VCaP (cell line): Measurements from ENCODE around the gene CHST15.

Source experiments
- H3K27ac ChIP-seq: fragments of 450-650 bp; 2 replicates; pipeline ENCODE4 v1.5.1; 2017
- TF ChIP-seq, protein P1 (sequence below): fragments of 450-650 bp; conservative IDR thresholded peaks from 2 replicates; pipeline ENCODE4 v1.5.1; 2017; ENCODE audit warnings: mild to moderate bottlenecking, moderate library complexity

CHST15 gene

DNA sequence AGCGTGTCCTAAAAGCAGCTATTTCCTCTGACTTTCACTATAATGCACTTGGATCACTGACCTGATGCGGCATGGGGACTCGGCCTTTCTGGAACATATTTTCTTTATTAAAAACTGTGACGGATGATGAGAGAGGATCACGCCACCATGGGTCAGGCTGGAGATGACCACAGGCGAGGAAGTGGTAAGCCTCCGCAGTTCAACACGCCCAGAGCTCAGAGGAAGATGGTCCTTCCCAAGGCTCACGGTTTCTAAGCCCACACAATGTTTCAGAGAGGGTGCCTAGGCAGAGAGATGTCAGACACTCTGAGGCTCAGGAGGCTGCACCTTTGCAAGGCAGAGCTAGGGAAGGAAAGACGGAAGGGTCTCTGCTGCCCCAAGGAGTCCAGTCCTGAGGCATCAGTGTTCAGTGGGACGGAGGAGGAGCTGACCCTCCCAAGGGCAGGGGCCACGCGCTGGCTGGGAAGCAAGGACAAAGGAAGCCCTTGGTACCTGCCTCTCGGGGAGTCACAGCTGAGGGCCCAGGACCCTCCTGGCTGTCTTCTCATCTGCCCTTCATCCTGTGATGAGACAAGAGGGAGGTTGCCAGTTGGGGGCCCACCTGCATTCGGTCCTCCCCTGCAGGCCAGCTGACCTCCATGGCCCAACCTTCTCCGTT lies 9.5 kb downstream of the CHST15 start:
- no peak overlapping the region for H3K27ac ChIP-seq
- TF ChIP-seq, protein P1, sequence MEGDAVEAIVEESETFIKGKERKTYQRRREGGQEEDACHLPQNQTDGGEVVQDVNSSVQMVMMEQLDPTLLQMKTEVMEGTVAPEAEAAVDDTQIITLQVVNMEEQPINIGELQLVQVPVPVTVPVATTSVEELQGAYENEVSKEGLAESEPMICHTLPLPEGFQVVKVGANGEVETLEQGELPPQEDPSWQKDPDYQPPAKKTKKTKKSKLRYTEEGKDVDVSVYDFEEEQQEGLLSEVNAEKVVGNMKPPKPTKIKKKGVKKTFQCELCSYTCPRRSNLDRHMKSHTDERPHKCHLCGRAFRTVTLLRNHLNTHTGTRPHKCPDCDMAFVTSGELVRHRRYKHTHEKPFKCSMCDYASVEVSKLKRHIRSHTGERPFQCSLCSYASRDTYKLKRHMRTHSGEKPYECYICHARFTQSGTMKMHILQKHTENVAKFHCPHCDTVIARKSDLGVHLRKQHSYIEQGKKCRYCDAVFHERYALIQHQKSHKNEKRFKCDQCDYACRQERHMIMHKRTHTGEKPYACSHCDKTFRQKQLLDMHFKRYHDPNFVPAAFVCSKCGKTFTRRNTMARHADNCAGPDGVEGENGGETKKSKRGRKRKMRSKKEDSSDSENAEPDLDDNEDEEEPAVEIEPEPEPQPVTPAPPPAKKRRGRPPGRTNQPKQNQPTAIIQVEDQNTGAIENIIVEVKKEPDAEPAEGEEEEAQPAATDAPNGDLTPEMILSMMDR: no peak

DNA sequence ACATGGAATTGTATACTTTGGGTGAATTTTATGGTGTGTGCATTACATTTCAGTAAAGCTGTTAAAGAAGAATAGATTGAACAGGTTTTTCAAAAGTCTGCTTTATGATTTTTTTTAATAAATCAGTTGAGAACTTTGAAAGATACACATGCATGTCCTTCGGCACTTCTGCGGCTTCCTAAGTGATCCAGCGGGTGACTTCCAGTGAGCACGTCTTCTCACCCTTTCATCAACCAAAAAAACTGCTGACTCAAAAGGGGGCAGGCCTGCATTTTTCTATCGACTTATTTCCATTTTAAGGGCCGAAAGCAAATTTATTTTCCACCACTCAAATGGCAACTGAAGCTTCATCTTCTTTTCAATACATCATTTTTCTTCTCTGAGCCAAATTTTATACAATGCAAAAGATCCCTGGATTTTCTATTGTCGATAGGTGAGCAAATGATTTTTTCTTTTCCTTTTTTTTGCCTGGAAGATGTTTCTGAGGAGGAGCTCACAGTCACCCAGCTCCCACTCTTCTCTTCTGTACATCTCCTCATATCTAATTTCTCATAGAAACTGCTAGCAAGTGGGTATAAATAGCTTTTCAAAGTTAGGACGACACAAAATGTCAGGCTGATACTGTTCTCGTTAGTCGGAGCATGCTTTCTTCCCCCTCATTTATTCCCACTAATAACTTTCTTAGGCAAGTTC lies 10.2 kb downstream of the CHST15 start:
- no peak overlapping the region for H3K27ac ChIP-seq
- TF ChIP-seq, protein P1: no peak

DNA sequence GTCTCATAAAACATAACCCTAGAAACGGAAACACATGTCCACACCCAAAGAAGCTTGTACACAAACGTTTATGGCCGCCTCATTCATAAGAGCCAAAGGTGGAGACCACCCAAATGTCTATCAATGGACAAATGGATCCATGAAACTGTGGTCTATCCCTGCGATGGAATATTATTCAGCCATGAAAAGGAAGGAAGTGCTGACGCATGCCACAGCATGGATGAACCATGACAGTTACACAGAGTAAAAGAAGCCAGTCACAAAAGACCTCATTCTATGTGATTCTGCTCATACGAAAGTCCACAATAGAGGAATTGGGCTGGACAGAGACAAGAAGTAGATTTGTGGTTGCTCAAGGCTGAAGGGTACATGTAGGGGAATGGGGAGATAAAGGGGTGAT lies 10.8 kb downstream of the CHST15 start:
- TF ChIP-seq, protein P1: no peak

DNA sequence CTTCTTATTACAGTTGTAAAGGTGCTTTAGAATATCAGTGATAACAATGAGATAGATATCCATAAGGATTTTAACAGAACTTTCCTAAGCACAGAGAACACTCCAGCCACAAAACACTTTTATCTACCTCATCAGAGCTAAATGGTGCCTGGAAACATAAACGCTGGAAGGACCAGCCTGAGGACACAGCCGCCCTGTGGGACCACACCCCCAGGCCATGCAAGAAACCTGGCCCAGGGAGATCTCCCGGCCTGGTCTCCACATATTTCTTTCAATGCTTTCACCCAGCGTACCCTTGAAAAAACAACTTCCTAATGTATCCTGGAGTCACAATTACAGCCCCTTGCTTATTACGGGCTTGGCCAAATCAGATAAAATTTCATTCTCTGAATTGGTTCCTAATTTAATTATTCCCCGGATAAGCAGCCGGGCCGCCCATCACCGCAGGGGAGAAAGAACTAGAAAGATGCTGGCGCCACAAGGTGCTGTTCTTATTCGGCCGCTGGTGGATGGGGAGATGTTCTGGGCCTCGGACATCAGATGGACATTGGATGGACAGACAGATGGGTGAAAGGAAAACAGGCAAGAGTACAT lies 11.8 kb downstream of the CHST15 start:
- TF ChIP-seq, protein P1: no peak
- no peak overlapping the region for H3K27ac ChIP-seq

More for the DNA sequence above, 10.8 kb downstream of the CHST15 start:
- H3K27ac ChIP-seq: no peak overlapping the region

DNA sequence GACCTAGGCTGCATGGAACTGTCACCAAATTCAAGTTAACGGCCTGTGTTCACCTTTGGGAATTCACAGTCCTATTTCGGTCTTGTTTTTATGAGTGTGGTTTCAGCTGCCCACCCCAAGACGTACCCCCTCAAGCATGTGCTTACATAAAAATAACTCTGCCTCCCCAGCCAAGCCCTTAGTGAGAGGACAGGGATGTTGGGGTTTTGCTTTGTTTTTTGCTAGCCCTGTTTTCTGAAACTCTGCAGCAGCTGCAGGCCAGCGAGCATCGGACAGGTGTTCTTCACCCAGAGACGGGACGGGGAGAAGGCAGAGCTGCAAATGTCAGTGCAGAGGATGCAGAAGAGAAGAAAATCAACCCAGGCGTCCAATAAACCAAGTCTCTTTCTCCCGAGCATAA lies 13.5 kb downstream of the CHST15 start:
- no peak overlapping the region for H3K27ac ChIP-seq
- TF ChIP-seq, protein P1: no peak

DNA sequence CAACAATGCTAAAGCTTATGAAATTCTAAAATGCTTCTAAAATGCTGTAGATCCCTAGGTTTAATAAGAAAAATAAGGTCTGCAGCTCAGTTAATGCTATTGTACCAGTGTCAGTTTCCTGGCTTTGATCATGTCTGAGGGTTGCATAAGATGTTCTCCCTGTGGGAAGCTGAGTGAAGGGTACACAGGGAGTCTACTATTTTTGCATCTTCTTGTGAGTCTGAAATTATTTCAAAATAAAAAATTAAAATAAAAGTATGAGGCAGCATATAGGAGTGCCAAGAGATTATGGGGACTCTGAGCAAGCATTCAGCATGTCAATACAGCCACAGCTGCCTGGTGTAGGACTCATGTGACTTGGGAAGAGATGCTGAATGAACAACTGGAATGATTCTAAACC lies 14.7 kb downstream of the CHST15 start:
- TF ChIP-seq, protein P1: no peak

DNA sequence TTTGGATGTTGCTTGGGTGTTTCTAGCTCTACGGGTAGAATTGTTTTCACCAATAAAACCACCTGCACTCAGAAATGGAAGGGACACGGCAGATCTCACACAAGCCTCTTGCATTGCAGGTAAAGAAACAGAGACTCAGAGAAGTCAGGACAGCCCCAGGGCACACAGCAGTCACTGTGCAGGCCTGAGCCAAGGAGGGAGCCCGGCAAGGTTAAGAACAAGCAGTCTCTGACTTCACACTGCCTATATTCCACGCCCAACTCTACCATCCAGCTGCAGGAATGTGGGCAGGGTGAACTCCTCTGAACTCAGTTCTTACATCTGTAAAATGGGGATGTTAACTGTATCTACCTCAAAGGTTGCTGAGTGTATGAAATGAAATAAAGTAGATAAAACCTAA lies 15.4 kb downstream of the CHST15 start:
- TF ChIP-seq, protein P1: no peak
- H3K27ac ChIP-seq: no peak overlapping the region

More for the DNA sequence above, 14.7 kb downstream of the CHST15 start:
- H3K27ac ChIP-seq: no peak overlapping the region
